Neutrophil (primary cell): ENCODE results near the gene CPOX.

Experiments used
- H3K27ac ChIP-seq: fragments of 200-600 bp; sonication (generic); 2 replicates; pipeline ENCODE4 v1.5.1; 2016; ENCODE audit warnings: mild to moderate bottlenecking, moderate library complexity
- H3K27me3 ChIP-seq: fragments of 200-600 bp; sonication (generic); 2 replicates; pipeline ENCODE4 v1.6.0; 2016; ENCODE audit warnings: mild to moderate bottlenecking
- H3K36me3 ChIP-seq: fragments of 200-600 bp; sonication (generic); 2 replicates; pipeline ENCODE4 v1.5.1; 2017
- H3K4me1 ChIP-seq, 2 experiments: fragments of 200-600 bp in 1 of 2; sonication (generic) in 1 of 2; 1 replicate in 1 of 2; 2 replicates in 1 of 2; pipeline versions ENCODE4 v1.5.1 to v1.6.1; 2013 to 2016; ENCODE audit warnings: low read depth in 1 of 2, low read length in 1 of 2, mild to moderate bottlenecking in 1 of 2, moderate library complexity in 1 of 2; ENCODE audit not compliant: control insufficient read depth in 1 of 2, insufficient read depth in 1 of 2
- H3K4me3 ChIP-seq, 2 experiments: fragments of 200-600 bp in 1 of 2; sonication (generic) in 1 of 2; 1 replicate in 1 of 2; 2 replicates in 1 of 2; pipeline ENCODE4 v1.5.1; 2013 to 2016; ENCODE audit warnings: low read depth in 1 of 2, low read length in 1 of 2, mild to moderate bottlenecking in 1 of 2, moderate library complexity in 1 of 2
- H3K9me3 ChIP-seq: fragments of 200-600 bp; sonication (generic); 2 replicates; pipeline ENCODE4 v1.5.1; 2016
- TF ChIP-seq, protein P1 (sequence below): fragments of 200-600 bp; sonication (generic); IDR thresholded peaks from 2 replicates; pipeline ENCODE4 v1.5.1; 2016; ENCODE audit warnings: antibody characterized with exemption

Gene CPOX

DNA sequence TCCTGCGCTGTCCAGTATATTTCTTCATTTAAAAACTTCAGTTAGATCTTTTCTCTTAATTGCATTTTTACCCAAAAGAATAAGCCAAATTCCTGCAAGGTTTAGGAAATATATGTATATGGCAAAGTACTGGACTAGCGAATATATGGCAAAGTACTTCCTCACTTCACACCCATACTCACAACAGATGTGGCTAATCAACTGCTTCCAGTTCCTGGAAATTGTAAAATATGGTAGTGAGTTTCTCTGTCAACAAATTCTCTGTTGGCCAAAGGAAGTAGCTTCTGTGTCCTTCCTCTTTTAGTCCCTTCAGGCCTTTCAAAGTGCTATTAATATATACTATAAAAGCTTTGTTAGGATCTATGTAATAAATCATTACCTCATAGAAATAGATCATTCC is 39.7 kb downstream of the CPOX start:
- no peaks in the 10 kb centered on the region for H3K9me3 ChIP-seq
- H3K36me3 ChIP-seq, result no peaks in the 10 kb centered on the region
- TF ChIP-seq, protein P1, sequence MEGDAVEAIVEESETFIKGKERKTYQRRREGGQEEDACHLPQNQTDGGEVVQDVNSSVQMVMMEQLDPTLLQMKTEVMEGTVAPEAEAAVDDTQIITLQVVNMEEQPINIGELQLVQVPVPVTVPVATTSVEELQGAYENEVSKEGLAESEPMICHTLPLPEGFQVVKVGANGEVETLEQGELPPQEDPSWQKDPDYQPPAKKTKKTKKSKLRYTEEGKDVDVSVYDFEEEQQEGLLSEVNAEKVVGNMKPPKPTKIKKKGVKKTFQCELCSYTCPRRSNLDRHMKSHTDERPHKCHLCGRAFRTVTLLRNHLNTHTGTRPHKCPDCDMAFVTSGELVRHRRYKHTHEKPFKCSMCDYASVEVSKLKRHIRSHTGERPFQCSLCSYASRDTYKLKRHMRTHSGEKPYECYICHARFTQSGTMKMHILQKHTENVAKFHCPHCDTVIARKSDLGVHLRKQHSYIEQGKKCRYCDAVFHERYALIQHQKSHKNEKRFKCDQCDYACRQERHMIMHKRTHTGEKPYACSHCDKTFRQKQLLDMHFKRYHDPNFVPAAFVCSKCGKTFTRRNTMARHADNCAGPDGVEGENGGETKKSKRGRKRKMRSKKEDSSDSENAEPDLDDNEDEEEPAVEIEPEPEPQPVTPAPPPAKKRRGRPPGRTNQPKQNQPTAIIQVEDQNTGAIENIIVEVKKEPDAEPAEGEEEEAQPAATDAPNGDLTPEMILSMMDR, result no peak
- H3K4me3 ChIP-seq, result no peak overlapping the region
- no peak overlapping the region for H3K27ac ChIP-seq
- no peaks in the 10 kb centered on the region for H3K4me1 ChIP-seq
- H3K27me3 ChIP-seq, result no peaks in the 10 kb centered on the region

DNA sequence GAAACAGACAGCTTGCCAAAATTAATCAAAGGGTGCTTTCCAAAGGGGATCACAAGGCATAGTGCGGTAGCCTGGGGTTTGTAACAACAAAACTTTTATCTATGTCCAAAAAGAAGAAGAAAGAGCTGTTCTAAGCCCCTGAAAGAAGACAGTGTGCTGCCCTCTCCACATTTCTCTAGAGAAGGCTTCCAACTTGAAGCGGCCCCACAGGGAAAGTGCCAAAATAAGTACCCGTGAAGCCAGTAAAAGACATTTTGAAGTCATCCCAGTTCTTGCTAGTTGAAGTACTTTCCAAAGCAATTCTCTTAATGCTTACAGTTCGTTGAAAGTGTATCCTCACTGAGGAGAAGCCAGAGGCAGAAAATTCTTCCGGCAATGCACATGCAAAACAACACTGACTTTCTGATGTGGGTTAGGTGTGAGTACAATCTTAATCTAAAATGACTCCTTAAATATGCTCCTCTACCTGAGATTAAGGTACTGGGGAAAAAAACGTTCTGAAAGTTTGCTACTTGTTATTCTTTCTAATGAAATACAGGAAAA is 40.3 kb downstream of the CPOX start:
- TF ChIP-seq, protein P1, result no peak
- no peak overlapping the region for H3K4me3 ChIP-seq

DNA sequence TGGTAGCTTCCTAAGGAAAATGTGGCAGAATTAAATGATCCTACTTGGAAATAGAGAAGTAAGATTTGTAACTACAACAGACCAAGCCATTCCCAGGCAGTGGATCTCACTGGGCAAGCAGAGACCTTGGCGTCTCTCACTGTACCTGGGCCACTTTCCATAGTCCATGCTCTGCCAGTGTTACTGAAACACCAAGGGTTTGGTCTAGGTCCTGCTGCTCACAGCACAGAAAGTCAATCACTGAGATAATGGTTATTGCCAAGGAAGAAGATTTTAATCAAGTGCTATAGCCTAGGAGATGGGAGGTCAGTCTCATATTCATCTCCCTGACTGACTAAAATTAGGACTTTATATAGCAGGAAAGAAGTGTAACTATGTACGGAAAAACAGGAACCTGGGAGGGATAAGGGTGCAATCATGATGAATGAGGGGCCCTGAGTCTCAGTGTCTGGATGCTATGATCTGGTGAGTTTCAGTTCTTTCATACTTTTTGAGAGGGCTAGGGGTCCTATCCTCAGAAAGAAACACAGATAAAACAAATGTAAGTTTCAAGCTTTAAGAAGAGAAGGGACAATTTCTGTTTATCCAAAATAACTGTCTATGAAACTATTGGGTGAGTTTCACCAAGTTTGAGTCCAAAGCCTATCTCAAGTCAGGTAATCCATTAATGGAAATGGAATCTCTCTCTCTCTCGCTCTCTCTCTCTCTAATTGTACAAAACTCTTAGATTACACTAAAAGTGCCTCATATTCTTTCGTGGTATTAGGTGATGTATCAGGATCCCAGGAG is 41.0 kb downstream of the CPOX start:
- Histone ChIP-seq H3K27ac (no peak overlapping the region), H3K36me3 (no peaks in the 10 kb centered on the region), H3K27me3 (no peaks in the 10 kb centered on the region)

More for the DNA sequence above, 40.3 kb downstream of the CPOX start:
- no peak overlapping the region for H3K27ac ChIP-seq
- no peaks in the 10 kb centered on the region for H3K4me1 ChIP-seq
- H3K9me3 ChIP-seq, result no peaks in the 10 kb centered on the region
- H3K27me3 ChIP-seq, result no peaks in the 10 kb centered on the region
- no peaks in the 10 kb centered on the region for H3K36me3 ChIP-seq

DNA sequence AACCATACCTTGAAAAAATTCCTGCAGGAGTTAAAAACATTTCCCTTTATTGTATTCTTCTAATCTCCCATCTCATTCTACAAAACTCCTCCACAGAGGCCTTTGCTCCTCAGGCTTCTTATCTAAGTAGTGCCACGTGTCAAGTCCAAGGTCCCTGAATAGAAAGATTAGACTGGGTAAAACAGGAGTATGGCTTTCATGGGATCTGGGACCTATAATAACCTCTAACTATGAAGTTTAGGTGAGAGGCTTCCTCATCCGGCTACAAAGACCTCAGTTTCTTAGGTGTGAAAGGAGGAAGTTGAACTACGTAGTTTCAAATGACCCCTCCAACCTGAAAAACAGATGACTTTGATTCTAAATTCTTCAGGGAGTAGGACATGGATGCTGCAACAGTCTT is 41.7 kb downstream of the CPOX start:
- no peaks in the 10 kb centered on the region for H3K9me3 ChIP-seq
- no peaks in the 10 kb centered on the region for H3K4me1 ChIP-seq
- H3K27me3 ChIP-seq, result no peaks in the 10 kb centered on the region
- H3K4me3 ChIP-seq, result no peak overlapping the region
- TF ChIP-seq, protein P1, result no peak
- no peak overlapping the region for H3K27ac ChIP-seq
- H3K36me3 ChIP-seq, result no peaks in the 10 kb centered on the region

More for the DNA sequence above, 41.0 kb downstream of the CPOX start:
- Histone ChIP-seq H3K4me3 (no peak overlapping the region), H3K9me3 (no peaks in the 10 kb centered on the region), H3K4me1 (no peaks in the 10 kb centered on the region)
- TF ChIP-seq, protein P1, result no peak

DNA sequence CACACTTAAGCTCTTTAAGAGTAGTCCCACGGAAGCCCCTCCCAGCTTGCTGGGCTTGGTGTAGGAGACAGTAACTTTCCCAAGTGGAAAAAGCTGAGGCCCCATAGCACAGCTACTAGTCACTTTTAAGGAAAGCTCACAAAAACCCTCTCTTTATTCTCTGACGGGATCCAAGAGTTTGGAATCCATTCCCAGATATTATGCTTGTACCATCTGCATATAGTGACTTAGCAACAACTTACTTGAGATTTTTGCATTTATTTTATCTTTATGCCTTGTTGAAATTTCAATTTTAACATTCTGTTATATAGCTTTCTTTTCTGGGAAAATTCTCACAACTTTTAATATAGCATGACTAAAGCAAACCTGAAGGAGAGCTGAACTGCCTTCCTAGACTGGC is 42.2 kb downstream of the CPOX start:
- TF ChIP-seq, protein P1, result no peak
- Histone ChIP-seq H3K36me3 (no peaks in the 10 kb centered on the region), H3K9me3 (no peaks in the 10 kb centered on the region), H3K4me3 (no peak overlapping the region), H3K27me3 (peaks cover under 1% of the 10 kb centered on the region), H3K27ac (no peak overlapping the region), H3K4me1 (no peaks in the 10 kb centered on the region)
